GM18867 (cell line): Measurements from ENCODE around the gene ZSCAN2.
A peak's percentile ranks its signal among the peaks of the same experiment; 100 is the strongest.

Experiments
- ATAC-seq: cut with Tn5 transposase; IDR thresholded peaks from one replicate; pipeline ENCODE4 v1.9.1; 2021; ENCODE audit warnings: mild to moderate bottlenecking, moderate library complexity; ENCODE audit not compliant: unreplicated experiment

Gene ZSCAN2

DNA sequence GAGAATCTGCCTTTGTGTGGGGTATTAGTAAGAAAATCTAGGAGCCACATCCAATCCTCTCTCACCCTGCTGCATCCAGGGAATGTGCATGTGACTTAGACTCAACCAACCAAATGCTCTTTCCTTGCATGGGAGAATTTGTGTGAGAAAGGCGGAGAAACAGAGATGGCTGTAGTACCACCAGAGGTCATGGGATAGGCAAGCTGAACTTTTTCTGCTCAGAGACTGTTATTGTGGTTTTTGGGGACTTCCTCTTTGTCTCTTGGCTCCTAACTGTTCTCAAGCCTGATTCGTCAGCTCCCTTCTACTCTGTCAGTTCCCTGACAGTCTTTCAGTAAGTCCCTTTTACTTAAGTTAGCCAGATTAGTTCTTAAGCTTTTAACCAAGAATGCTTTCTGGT, 2.6 kb upstream of the ZSCAN2 start:
- ATAC-seq = peak; percentile 49

GRCh38 chr15:84598993-84599392, 1.8 kb upstream of the ZSCAN2 start:
- ATAC-seq = no peak

GRCh38 chr15:84599906-84600305, 903 bp upstream of the ZSCAN2 start:
- no peak for ATAC-seq

GRCh38 chr15:84600331-84600686, 500 bp upstream of the ZSCAN2 start:
- peak; percentile 12 for ATAC-seq

GRCh38 chr15:84601555-84601838, 688 bp downstream of the ZSCAN2 start:
- ATAC-seq = no peak

DNA sequence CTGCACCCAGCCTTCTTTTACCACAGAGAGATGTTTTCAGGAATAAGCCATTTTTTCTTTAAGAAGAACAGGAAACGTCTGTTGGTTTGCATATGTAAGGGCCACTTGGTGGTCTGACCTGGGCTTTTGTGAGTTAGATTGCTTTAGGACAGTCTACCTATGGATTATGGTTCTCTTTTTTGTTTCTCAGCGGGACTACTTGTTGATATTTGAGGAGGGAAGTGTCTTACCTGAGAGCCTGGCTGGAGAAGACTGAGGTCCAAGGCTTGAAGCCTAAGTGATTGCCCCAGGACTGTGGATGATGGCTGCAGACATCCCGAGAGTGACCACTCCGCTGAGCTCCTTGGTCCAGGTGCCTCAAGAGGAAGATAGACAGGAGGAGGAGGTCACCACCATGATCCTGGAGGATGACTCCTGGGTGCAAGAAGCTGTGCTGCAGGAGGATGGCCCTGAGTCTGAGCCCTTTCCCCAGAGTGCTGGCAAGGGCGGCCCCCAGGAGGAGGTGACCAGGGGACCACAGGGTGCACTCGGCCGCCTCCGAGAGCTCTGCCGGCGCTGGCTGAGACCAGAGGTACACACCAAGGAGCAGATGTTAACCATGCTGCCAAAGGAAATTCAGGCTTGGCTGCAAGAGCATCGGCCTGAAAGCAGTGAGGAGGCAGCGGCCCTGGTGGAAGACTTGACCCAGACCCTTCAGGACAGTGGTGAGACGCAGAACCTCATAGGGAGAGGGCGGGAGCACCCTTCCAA, 3.0 kb downstream of the ZSCAN2 start:
- no peak for ATAC-seq

DNA sequence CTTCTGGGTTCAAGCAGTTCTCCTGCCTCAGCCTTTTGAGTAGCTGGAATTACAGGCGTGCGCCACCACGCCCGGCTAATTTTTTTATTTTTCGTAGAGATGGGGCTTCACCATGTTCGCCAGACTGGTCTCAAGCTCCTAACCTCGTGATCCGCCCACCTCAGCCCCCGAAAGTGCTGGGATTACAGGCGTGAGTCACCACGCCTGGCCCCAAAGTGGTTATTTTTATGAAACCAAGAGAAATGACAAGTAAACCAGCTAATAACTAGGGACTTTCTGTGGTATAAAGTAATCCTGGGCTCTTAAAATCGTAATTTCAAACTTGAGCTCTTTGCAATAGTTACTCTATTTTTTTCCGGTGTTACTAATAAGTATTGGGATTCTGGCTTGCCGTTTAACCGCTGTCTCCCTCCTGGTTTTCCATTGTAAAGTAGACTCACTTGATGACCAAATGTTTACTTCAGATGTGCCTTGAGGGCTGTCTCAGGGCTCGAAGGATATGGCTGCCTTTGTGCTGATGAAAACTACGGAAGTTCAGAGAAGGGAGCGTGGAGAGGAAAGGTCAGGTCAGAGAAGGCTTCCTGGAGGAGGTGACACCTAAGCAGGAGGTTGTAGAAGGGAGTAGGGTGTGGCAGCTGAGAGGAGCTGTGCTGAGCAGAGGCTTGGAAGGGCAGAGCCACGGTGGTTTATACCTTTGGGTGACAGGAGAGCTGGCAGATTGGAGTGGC, 4.2 kb downstream of the ZSCAN2 start:
- ATAC-seq = no peak

DNA sequence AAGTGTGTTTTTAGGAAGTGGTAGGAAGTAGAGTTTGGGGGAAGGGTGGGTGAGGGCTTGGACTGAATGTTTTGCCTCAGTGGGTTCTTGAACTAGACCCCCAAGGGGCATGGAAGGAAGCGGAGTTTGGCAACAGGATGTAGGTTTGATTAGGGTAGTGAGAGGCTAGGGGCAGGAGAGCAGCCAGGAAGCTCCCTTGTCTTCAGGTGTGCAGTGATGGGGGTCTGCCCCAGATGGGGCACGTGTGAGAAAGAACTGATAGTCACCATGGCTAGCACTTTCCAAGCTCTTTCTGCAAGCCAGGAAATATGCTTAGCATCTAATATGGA, 4.7 kb downstream of the ZSCAN2 start:
- ATAC-seq = no peak

- no peak for ATAC-seq
These were observed 5.9 kb downstream of the ZSCAN2 start for GRCh38 chr15:84606653-84607120.

DNA sequence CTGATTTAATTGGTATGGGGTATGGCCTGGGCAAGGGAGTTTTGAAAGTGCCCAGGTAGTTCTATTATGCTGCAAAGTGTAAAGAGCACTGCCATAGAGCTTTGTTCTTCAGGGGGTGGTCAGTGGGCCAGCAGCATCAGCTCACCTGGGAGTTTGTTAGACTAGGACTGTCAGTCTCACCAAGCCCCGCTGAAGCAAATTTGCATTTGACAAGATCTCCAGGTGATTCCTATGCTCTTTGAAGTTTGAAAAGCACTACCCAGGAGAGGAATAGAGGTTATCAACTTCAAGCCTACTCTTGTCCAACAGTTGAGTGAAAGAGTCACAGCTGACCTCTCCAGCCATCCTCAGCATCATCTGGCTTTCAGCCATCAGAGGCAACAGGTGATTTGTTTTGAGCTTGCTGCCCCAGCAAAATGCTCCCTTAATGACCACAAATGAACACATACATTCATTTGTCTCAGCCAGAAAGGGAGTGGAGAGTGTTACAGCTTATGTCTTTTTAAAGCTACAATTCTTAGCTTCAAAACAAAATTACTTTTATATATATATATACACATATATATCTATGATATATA, 8.0 kb downstream of the ZSCAN2 start:
- ATAC-seq = no peak

DNA sequence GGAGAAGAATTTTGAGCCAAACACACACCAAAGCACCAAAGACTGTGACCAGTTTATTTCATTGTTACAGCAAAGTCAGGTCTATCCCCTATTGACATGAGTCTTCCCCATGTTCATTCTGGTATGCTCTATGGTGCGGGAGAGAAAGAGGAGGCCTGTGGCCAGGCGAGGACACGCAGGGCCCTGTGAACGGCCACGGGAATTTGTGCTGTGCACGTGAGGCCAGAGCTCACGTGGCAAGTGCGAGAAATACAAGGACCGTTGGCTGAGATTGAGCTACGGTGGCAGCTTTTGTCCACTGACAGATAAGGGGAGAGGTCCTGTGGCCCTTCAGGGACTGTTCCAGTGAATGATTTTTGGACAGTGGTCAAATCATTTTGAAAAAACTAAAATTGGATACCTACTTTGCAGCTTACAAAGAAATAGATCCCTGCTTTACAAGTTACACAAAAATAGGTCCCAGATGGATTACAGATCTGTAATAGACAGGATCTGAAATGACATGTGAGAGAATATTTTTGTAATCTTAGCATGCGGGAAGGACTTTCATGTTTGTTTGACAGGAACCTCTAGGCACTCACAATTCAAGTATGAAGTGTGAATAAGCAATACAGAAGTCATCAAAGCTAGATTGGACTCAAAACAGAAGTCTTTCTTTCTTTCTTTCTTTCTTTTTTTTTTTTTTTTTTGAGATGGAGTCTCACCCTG, 9.2 kb downstream of the ZSCAN2 start:
- ATAC-seq = no peak

- no peak for ATAC-seq
These were observed 10.8 kb downstream of the ZSCAN2 start for GRCh38 chr15:84611631-84612030.

GRCh38 chr15:84616235-84616634, 15.4 kb downstream of the ZSCAN2 start:
- ATAC-seq = no peak

DNA sequence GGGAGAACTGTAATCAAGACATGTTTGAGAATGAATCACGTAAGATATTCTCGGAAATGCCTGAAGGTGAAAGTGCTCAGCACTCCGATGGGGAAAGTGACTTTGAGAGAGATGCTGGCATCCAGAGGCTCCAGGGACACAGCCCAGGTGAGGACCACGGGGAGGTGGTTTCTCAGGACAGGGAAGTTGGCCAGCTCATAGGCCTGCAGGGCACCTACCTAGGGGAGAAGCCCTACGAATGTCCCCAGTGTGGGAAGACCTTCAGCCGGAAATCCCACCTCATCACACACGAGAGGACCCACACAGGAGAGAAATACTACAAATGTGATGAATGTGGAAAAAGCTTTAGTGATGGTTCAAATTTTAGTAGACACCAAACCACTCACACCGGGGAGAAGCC, 19.8 kb downstream of the ZSCAN2 start:
- ATAC-seq = no peak

GRCh38 chr15:84621358-84621979, 20.7 kb downstream of the ZSCAN2 start:
- no peak for ATAC-seq

DNA sequence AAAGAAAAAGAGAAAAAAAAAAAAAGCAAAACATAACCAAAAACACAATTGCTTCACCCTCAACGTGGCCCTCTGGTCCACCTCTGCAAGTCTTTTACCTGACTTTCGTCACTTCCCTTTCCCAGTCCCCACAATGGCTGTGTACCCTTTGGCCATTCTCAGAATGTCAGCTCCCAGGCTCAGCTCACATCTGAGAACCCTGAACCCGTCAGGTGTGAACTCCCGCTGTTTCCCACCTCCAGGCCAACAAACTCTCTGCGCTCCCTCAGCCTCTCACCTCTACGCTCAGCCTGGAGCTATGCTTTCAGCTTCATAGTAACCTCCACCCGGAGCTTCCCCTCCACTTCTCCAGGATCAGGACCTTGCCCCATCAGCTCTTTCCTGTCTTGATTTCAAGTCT, 23.6 kb downstream of the ZSCAN2 start:
- ATAC-seq = no peak

- no peak for ATAC-seq
These were observed 24.3 kb downstream of the ZSCAN2 start for GRCh38 chr15:84625123-84625522.

- no peak for ATAC-seq
These were observed 28.2 kb downstream of the ZSCAN2 start for GRCh38 chr15:84629033-84629432.

DNA sequence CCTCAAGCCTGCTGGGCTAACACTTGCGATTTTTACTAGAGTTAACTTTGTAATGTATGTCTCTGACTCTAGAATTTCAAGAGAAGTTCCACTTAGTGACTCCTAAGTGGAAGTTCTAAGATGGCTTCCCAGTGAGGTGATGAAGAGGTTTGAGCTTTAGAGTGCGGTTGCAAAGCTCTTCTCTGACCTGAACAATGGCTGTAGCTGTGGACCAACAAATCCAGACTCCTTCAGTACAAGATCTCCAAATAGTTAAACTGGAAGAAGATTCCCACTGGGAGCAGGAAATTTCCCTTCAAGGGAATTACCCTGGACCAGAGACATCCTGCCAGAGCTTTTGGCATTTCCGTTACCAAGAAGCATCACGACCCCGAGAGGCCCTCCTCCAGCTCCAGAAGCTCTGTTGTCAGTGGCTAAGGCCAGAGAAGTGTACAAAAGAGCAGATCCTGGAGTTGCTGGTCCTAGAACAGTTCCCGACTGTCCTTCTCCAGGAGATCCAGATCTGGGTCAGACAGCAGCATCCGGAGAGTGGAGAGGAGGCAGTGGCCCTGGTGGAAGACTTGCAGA, 31.0 kb downstream of the ZSCAN2 start:
- ATAC-seq = no peak

- ATAC-seq = peak; percentile 42
These were observed 32.8 kb downstream of the ZSCAN2 start for GRCh38 chr15:84633311-84634227.
